Suprapubic skin (tissue), 3 donors: Measurements from ENCODE around the gene DGCR6L.
"Not testable (repeated sequence)": the region's sequence is repeated elsewhere in the genome, so short reads cannot be mapped to it uniquely, and the experiment has no call there.

ENCODE experiments used
- CTCF ChIP-seq, 2 donors: fragments of 200-600 bp in 1 of 2; fragments of 450-650 bp in 1 of 2; sonication (generic) in 1 of 2; IDR thresholded peaks; one replicate each; pipeline ENCODE4 v1.5.1; 2016 to 2019; ENCODE audit warnings: antibody characterized with exemption in 2 of 2, mild to moderate bottlenecking in 1 of 2, moderate library complexity in 1 of 2
- POLR2A ChIP-seq, 2 donors: fragments of 450-650 bp; IDR thresholded peaks; one replicate each; pipeline ENCODE4 v1.6.1; 2017; ENCODE audit warnings: antibody characterized with exemption in 2 of 2, mild to moderate bottlenecking in 2 of 2, moderate library complexity in 2 of 2

GRCh38 chr22:20280163-20280562, 39.7 kb downstream of the DGCR6L start:
- not testable (repeated sequence) for TF ChIP-seq CTCF, POLR2A (IDR thresholded peaks at IDR 0.05)
